Karpas-422 (cell line): ENCODE results near the gene KRTAP1-5. TPM values are rescaled to one million over a fixed set of nuclear protein-coding genes. Genes with fewer than 3 reads are reported as not detected.

ENCODE experiments used
- DNase-seq: peaks from one replicate; pipeline ENCODE4 v3.0.0-alpha.2; 2015
- H2AFZ ChIP-seq: fragments of 200-600 bp; sonication (generic); 2 replicates; pipeline ENCODE4 v1.6.1; 2014; ENCODE audit warnings: antibody characterized with exemption, low read length, mixed read lengths
- H3K27ac ChIP-seq: fragments of 200-600 bp; sonication (generic); 2 replicates; pipeline ENCODE4 v1.5.1; 2014; ENCODE audit warnings: mild to moderate bottlenecking, low read length, moderate library complexity
- H3K27me3 ChIP-seq: fragments of 200-600 bp; sonication (generic); 2 replicates; pipeline ENCODE4 v1.6.1; 2014; ENCODE audit warnings: low read length, mixed read lengths
- H3K36me3 ChIP-seq: fragments of 200-600 bp; sonication (generic); 2 replicates; pipeline ENCODE4 v1.6.1; 2014; ENCODE audit warnings: low read length, mixed read lengths; ENCODE audit not compliant: insufficient read depth
- H3K4me1 ChIP-seq: fragments of 200-600 bp; sonication (generic); 2 replicates; pipeline ENCODE4 v1.6.1; 2014; ENCODE audit warnings: mild to moderate bottlenecking, low read length, mixed read lengths
- H3K4me2 ChIP-seq: fragments of 200-600 bp; sonication (generic); 2 replicates; pipeline ENCODE4 v1.6.1; 2014; ENCODE audit warnings: low read length, low read depth, mild to moderate bottlenecking; ENCODE audit not compliant: poor library complexity, severe bottlenecking
- H3K4me3 ChIP-seq: fragments of 200-600 bp; sonication (generic); 2 replicates; pipeline ENCODE4 v1.5.1; 2014; ENCODE audit warnings: mild to moderate bottlenecking, antibody characterized with exemption, low read length, mixed read lengths
- H3K79me2 ChIP-seq: fragments of 200-600 bp; sonication (generic); 2 replicates; pipeline ENCODE4 v1.6.1; 2014; ENCODE audit warnings: mild to moderate bottlenecking, low read length, mixed read lengths
- H3K9ac ChIP-seq: fragments of 200-600 bp; sonication (generic); 2 replicates; pipeline ENCODE4 v1.6.0; 2014; ENCODE audit warnings: low read length
- H3K9me2 ChIP-seq: fragments of 200-600 bp; sonication (generic), shearing (Covaris generic); replicated peaks from 2 replicates; pipeline ENCODE4 v1.6.0; 2014; ENCODE audit warnings: mild to moderate bottlenecking, low read length, moderate library complexity; ENCODE audit not compliant: insufficient read depth
- H3K9me3 ChIP-seq: fragments of 300-700, 200-600 bp; sonication (generic); 2 replicates; pipeline ENCODE4 v1.6.1; 2014; ENCODE audit warnings: low read length, mixed read lengths
- H4K20me1 ChIP-seq: fragments of 200-600 bp; sonication (generic); 2 replicates; pipeline ENCODE4 v1.6.1; 2014; ENCODE audit warnings: mild to moderate bottlenecking, antibody characterized with exemption, low read length, low read depth; ENCODE audit not compliant: insufficient read depth
- total RNA-seq: library from RNA; depleted of rRNA; stranded (reverse); fragments of >200 nt; shearing (Covaris generic); gene quantifications from 2 replicates; pipeline ENCODE4 v1.2.3, GENCODE V29; 2014; ENCODE audit warnings: low replicate concordance; rRNA removed

Gene KRTAP1-5, protein sequence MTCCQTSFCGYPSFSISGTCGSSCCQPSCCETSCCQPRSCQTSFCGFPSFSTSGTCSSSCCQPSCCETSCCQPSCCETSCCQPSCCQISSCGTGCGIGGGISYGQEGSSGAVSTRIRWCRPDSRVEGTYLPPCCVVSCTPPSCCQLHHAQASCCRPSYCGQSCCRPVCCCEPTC
- not detected in 2 replicates for total RNA-seq

DNA sequence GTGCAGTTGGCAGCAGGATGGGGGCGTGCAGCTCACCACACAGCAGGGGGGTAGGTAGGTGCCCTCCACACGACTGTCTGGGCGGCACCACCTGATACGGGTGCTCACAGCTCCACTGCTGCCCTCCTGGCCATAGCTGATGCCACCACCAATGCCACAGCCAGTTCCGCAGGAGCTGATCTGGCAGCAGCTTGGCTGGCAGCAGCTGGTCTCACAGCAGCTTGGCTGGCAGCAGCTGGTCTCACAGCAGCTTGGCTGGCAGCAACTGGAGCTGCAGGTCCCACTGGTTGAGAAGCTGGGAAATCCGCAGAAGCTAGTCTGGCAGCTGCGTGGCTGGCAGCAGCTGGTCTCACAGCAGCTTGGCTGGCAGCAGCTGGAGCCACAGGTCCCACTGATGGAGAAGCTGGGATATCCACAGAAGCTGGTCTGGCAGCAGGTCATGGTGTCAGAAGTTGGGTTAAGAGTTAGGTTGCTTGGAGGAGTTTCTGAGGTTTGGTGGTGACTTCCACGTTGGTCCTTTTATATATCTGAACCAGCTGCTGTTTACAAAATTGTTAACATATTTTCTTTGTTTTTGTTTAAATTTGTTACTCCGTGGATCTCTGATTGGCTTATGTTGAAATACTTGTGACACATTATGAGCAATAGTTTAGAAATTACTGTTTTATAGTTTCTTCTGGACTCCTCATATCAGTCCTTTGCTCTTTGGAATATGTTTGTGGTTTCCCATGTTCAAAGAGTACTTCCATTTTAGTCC is at the start of gene KRTAP1-5:
KRTAP1-5 (minus strand) TSS at position 494 of the 757 bp plus-strand sequence; CDS start at position 441, 53 bp downstream.
- no peak within 1 kb of the TSS for H3K27ac ChIP-seq
- H3K9me2 ChIP-seq = no peaks in the 10 kb centered on the region
- H3K4me1 ChIP-seq = no peaks in the 10 kb centered on the region
- no peaks in the 10 kb centered on the region for H3K36me3 ChIP-seq
- no peak within 1 kb of the TSS for H2AFZ ChIP-seq
- H3K9ac ChIP-seq = no peak within 1 kb of the TSS
- H3K4me3 ChIP-seq = no peak within 1 kb of the TSS
- no peaks in the 10 kb centered on the region for H3K79me2 ChIP-seq
- no peak for DNase-seq
- no peaks in the 10 kb centered on the region for H4K20me1 ChIP-seq
- no peaks in the 10 kb centered on the region for H3K27me3 ChIP-seq
- H3K4me2 ChIP-seq = no peak within 1 kb of the TSS
- H3K9me3 ChIP-seq = no peaks in the 10 kb centered on the region

DNA sequence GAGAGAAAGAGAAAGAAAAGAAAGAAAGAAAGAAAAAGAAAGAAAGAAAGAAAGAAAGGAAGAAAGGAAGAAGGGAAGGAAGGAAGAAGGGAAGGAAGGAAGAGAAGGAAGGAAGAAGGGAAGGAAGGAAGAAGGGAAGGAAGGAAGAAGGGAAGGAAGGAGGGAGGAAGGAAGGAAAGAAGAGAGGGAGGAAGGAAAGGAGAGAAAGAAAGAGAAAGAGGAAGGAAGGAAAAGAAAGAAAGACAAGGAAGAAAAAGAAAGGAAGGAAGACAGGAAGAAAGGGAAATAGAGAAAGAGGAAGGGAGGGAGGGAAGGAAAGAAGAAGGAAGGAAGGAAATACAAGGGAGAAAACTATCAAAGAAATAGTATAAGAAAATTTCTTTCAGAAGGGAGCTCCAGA is 49.8 kb upstream of the KRTAP1-5 start:
- no peak overlapping the region for H3K27ac ChIP-seq
- no peaks in the 10 kb centered on the region for H3K9me2 ChIP-seq
- no peaks in the 10 kb centered on the region for H3K79me2 ChIP-seq
- H3K9me3 ChIP-seq = no peaks in the 10 kb centered on the region
- H3K27me3 ChIP-seq = no peaks in the 10 kb centered on the region
- no peaks in the 10 kb centered on the region for H4K20me1 ChIP-seq
- H3K9ac ChIP-seq = no peak overlapping the region
- DNase-seq = no peak
- H3K4me3 ChIP-seq = no peak overlapping the region
- H3K4me1 ChIP-seq = no peaks in the 10 kb centered on the region
- no peak overlapping the region for H3K4me2 ChIP-seq
- no peak overlapping the region for H2AFZ ChIP-seq
- no peaks in the 10 kb centered on the region for H3K36me3 ChIP-seq

DNA sequence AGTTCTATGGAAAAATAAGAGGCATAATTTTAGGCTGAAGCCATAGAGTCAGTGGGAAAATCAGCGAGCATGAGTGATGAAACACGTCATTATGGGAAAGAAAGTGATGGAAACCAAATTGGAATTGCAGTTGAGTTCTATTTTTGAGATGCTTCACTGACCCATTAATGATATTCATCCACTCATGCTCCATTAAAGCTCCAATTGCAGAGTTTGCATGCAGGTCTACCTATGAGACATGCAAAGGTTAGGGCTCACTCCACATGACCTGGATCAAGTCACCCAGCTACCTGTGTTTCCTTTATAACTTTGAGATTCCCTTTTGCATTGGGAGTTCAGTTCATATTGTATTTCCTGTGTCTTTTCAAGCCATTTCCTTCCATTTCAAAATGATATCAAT is 46.7 kb upstream of the KRTAP1-5 start:
- H3K27ac ChIP-seq = no peak overlapping the region

DNA sequence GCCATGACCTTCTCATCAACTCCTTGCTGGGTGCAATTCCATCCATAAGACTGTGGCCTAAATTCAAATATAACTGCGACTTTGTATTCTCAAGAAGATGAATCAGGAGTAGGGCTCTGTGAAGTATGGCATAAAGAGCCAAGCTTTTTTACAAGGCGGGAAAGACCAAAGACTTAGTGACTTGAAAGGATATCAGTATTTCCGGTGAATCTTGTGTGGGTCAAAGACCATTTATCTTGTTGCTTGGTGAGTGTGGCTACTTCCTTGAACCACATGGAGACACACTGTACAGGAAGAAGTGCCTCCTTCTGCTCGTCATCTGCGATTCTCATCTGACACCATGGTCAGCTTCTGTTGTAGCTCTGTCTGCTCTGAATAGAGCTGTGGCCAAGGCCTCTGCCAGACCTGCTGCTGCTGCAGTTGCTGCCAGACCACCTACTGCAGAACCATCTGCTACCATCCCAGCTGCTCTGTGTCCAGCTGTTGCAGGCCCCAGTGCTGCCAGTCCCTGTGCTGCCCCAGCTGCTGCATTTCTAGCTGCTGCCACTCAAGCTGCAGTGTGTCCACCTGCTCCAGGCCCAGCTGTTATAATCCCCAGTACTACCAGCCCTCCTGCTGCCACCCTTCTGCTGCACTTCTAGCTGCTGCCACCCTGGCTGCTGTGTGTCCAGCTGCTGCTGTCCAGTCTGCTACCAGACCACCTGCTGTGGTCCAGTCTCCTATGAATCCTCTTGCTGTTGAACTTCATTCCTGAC is 44.8 kb upstream of the KRTAP1-5 start:
- Histone ChIP-seq H3K27me3 (no peaks in the 10 kb centered on the region), H3K9me3 (no peaks in the 10 kb centered on the region), H3K36me3 (no peaks in the 10 kb centered on the region), H3K9ac (no peak overlapping the region), H4K20me1 (no peaks in the 10 kb centered on the region), H3K4me1 (no peaks in the 10 kb centered on the region), H3K4me3 (no peak overlapping the region), H2AFZ (no peak overlapping the region), H3K4me2 (no peak overlapping the region), H3K27ac (no peak overlapping the region), H3K9me2 (no peaks in the 10 kb centered on the region), H3K79me2 (no peaks in the 10 kb centered on the region)
- no peak for DNase-seq

More for the DNA sequence above, 46.7 kb upstream of the KRTAP1-5 start:
- no peaks in the 10 kb centered on the region for H3K9me3 ChIP-seq
- H3K9ac ChIP-seq = no peak overlapping the region
- H3K4me1 ChIP-seq = no peaks in the 10 kb centered on the region
- no peak for DNase-seq
- no peaks in the 10 kb centered on the region for H4K20me1 ChIP-seq
- no peaks in the 10 kb centered on the region for H3K9me2 ChIP-seq
- H3K4me2 ChIP-seq = no peak overlapping the region
- H3K36me3 ChIP-seq = no peaks in the 10 kb centered on the region
- H3K79me2 ChIP-seq = no peaks in the 10 kb centered on the region
- H3K4me3 ChIP-seq = no peak overlapping the region
- H2AFZ ChIP-seq = no peak overlapping the region
- no peaks in the 10 kb centered on the region for H3K27me3 ChIP-seq

DNA sequence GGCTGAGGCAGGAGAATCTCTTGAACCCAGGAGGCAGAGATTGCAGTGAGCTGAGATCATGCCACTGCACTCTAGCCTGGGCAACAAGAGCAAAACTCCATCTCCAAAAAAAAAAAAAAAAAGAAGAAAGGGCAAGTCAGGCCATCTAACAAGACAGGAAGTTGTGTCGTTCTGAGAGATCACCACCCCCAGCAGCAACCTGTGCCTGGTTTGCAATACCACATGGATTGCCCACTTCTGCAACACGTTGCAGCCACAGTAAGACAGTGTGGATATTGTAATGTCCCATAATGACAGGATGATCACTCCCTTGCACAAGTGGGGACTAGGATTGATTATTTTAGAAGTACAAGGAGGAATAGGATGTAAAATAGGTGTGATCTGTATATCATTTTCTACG is 42.0 kb upstream of the KRTAP1-5 start:
- no peaks in the 10 kb centered on the region for H3K27me3 ChIP-seq
- H3K4me3 ChIP-seq = no peak overlapping the region
- no peaks in the 10 kb centered on the region for H3K9me3 ChIP-seq
- H3K9me2 ChIP-seq = no peaks in the 10 kb centered on the region
- H4K20me1 ChIP-seq = no peaks in the 10 kb centered on the region
- DNase-seq = no peak
- H2AFZ ChIP-seq = no peak overlapping the region
- no peak overlapping the region for H3K9ac ChIP-seq
- H3K36me3 ChIP-seq = no peaks in the 10 kb centered on the region
- no peaks in the 10 kb centered on the region for H3K79me2 ChIP-seq
- H3K4me1 ChIP-seq = no peaks in the 10 kb centered on the region
- no peak overlapping the region for H3K4me2 ChIP-seq
- no peak overlapping the region for H3K27ac ChIP-seq

DNA sequence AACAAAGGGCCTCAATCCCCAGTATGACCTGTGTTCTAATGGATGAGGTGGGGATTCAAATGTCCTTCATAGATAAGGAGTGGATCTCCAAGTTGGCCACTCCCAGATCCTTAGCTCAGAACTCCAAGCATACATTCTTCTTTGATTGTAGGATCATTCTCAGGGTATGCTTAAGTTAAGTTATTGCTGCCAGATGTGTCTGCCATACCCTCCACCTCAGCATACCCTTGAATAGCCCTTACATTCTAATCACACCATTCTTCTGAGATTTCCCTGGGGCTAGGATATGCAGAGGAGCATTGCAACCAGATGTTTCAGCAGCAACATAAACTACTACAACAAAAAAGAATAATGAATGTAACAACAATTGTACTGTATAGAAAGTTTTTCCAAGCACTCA is 40.3 kb upstream of the KRTAP1-5 start:
- no peaks in the 10 kb centered on the region for H3K9me3 ChIP-seq
- H3K36me3 ChIP-seq = no peaks in the 10 kb centered on the region
- no peak overlapping the region for H2AFZ ChIP-seq
- H3K4me1 ChIP-seq = no peaks in the 10 kb centered on the region
- no peaks in the 10 kb centered on the region for H3K79me2 ChIP-seq
- no peak overlapping the region for H3K9ac ChIP-seq
- H3K27me3 ChIP-seq = no peaks in the 10 kb centered on the region
- no peaks in the 10 kb centered on the region for H4K20me1 ChIP-seq
- no peaks in the 10 kb centered on the region for H3K9me2 ChIP-seq
- no peak overlapping the region for H3K4me3 ChIP-seq
- H3K4me2 ChIP-seq = no peak overlapping the region
- H3K27ac ChIP-seq = no peak overlapping the region
- DNase-seq = no peak

DNA sequence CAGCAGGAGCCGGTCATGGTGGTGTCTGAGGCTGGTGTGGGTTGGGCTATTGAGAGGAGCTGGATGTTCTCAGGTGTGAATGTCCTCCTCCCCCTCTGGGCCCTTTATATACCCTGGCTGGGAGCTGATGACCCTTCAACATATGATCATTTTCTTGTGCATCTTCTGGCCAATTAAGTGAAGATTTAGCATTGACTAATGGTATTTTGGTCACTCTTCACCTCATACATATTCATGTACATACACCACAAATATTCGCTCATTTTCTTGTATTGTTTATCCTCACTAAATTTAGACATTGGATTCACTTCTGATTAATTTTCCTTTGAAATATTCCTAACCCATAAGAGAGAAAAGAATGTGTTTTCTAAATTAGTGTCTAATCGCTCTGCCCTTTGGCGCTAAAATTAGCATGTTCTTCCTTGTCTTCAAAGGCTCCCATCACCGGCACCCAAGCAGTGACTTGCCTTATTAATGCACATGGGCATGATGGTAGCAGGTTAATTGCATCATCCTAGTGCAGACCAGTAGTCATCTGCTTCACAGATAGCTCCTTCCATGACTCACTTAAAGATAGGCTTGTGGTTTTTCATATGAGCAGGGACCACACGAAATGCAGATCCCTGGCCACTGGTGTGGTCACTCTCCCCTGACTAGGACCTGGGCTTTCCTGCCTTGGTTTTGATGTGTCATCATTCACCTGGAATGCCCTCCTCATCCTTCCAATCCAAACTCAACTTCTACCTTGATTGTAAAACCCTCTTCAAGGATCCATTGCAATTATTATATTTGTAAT is 39.0 kb upstream of the KRTAP1-5 start, which contains the start of gene KRTAP2-4:
KRTAP2-4 (minus strand) TSS at position 51 of the 796 bp plus-strand sequence; CDS start at position 17, 34 bp downstream.
- Histone ChIP-seq H3K79me2 (no peaks in the 10 kb centered on the region), H3K27ac (no peak within 1 kb of the TSS), H3K9me2 (no peaks in the 10 kb centered on the region), H3K4me2 (no peak within 1 kb of the TSS), H4K20me1 (no peaks in the 10 kb centered on the region), H3K4me3 (no peak within 1 kb of the TSS), H3K36me3 (no peaks in the 10 kb centered on the region), H3K27me3 (no peaks in the 10 kb centered on the region), H3K4me1 (no peaks in the 10 kb centered on the region), H2AFZ (no peak within 1 kb of the TSS), H3K9ac (no peak within 1 kb of the TSS), H3K9me3 (no peaks in the 10 kb centered on the region)
- DNase-seq = no peak
